Smooth muscle cell (in vitro differentiated cells): ENCODE data around the gene HPSE. TPM values are rescaled to one million over a fixed set of nuclear protein-coding genes. Genes with fewer than 3 reads are reported as not detected.
"Not testable (repeated sequence)": the region's sequence is repeated elsewhere in the genome, so short reads cannot be mapped to it uniquely, and the experiment has no call there.

ENCODE experiments used
- DNase-seq: peaks from one replicate; lab custom pipeline; 2025; ENCODE audit not compliant: unreplicated experiment; lab: John Stamatoyannopoulos, UW
- H2AFZ ChIP-seq: fragments of 200-600 bp; sonication (generic); 2 replicates; pipeline ENCODE4 v1.6.0; 2016; ENCODE audit warnings: antibody characterized with exemption, low read depth, mild to moderate bottlenecking
- H3F3A ChIP-seq: fragments of 200-600 bp; sonication (generic); 2 replicates; pipeline ENCODE4 v1.6.0; 2017; ENCODE audit warnings: antibody characterized with exemption, low read depth
- H3K27ac ChIP-seq: fragments of 200-600 bp; sonication (generic); 2 replicates; pipeline ENCODE4 v1.5.1; 2016; ENCODE audit warnings: low read depth, mild to moderate bottlenecking
- H3K27me3 ChIP-seq: fragments of 200-600 bp; sonication (generic); 2 replicates; pipeline ENCODE4 v1.6.1; 2016; ENCODE audit warnings: low read depth, mild to moderate bottlenecking
- H3K36me3 ChIP-seq: fragments of 200-600 bp; sonication (generic); 2 replicates; pipeline ENCODE4 v1.5.1; 2016; ENCODE audit warnings: low read depth
- H3K4me1 ChIP-seq: fragments of 200-600 bp; sonication (generic); 2 replicates; pipeline ENCODE4 v1.5.1; 2016; ENCODE audit warnings: low read depth
- H3K4me2 ChIP-seq: fragments of 200-600 bp; sonication (generic); 2 replicates; pipeline ENCODE4 v1.6.0; 2016; ENCODE audit warnings: mild to moderate bottlenecking
- H3K4me3 ChIP-seq: fragments of 200-600 bp; sonication (generic); 2 replicates; pipeline ENCODE4 v1.5.1; 2016; ENCODE audit warnings: mild to moderate bottlenecking
- H3K79me2 ChIP-seq: fragments of 200-600 bp; sonication (generic); 2 replicates; pipeline ENCODE4 v1.6.0; 2016; ENCODE audit warnings: low read depth, mild to moderate bottlenecking
- H3K9ac ChIP-seq: fragments of 200-600 bp; sonication (generic); 2 replicates; pipeline ENCODE4 v1.6.0; 2016; ENCODE audit warnings: low read depth
- H3K9me3 ChIP-seq: fragments of 200-600 bp; sonication (generic); replicated peaks from 2 replicates; pipeline ENCODE4 v1.5.1; 2016; ENCODE audit warnings: low read depth
- H4K20me1 ChIP-seq: fragments of 200-600 bp; sonication (generic); 2 replicates; pipeline ENCODE4 v1.6.0; 2016; ENCODE audit warnings: low read depth
- WGBS: methylation state at CpG from one replicate; pipeline ENCODE4 v1.1.7; 2016; ENCODE audit warnings: low lambda C conversion rate; 5-methylcytosine and 5-hydroxymethylcytosine counted together
- polyA plus RNA-seq: library from polyadenylated mRNA; unstranded; fragments of >200 nt; fragmentation: Nextera tagmentation; extraction: Ambion mirVana; gene quantifications from 2 replicates; pipeline ENCODE4 v1.2.1, GENCODE V29; 2016
- total RNA-seq: library from RNA; depleted of rRNA; stranded (reverse); fragments of >200 nt; gene quantifications from 2 replicates; pipeline ENCODE4 v1.2.3, GENCODE V29; 2014
- TF ChIP-seq, protein P1 (sequence below): fragments of 200-600 bp; sonication (generic); IDR thresholded peaks from 2 replicates; pipeline ENCODE4 v1.5.1; 2017; ENCODE audit warnings: borderline replicate concordance, mild to moderate bottlenecking, antibody characterized with exemption; ENCODE audit not compliant: insufficient read depth, poor library complexity, severe bottlenecking

The HPSE gene
- total and polyA plus RNA-seq, 2 experiments from 2014 or later, result 0.50 to 1.3 TPM

DNA sequence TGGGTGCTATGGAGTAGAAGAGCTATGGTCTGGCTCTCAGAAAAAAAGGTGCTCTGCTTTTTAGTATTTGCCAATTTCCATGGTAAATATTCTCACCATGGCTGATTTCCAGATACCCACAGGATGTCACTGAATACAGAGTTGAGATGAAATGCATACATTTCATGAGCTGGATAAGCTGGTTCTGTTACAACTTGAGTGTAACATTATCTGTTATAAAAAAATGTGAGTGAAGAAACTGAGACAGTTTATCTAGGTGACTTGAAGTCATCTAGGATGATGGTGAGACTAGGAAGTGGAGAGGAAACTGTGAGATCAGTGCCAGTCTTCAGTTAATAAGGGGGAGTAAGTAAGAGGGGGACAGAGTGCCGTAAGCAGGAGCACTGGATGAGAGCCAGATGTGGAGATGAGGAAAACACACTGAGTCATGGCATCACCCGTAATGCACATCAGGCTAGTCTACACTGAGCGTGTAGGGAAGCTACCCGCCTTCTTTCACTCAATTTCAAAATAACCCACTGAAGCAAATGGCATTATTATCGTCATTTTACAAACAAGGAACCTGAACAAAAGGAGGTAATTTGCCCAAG is 5.0 kb downstream of the HPSE start:
- H3K9ac ChIP-seq, result no peak overlapping the region
- no peaks in the 10 kb centered on the region for H3K36me3 ChIP-seq
- H3K27ac ChIP-seq, result no peak overlapping the region
- 71% methylated on average over 5 of the region's 5 CpGs for WGBS
- no peak for DNase-seq
- peaks cover 18% of the 10 kb centered on the region for H3K27me3 ChIP-seq
- H3F3A ChIP-seq, result no peaks in the 10 kb centered on the region
- no peaks in the 10 kb centered on the region for H3K79me2 ChIP-seq
- TF ChIP-seq, protein P1, sequence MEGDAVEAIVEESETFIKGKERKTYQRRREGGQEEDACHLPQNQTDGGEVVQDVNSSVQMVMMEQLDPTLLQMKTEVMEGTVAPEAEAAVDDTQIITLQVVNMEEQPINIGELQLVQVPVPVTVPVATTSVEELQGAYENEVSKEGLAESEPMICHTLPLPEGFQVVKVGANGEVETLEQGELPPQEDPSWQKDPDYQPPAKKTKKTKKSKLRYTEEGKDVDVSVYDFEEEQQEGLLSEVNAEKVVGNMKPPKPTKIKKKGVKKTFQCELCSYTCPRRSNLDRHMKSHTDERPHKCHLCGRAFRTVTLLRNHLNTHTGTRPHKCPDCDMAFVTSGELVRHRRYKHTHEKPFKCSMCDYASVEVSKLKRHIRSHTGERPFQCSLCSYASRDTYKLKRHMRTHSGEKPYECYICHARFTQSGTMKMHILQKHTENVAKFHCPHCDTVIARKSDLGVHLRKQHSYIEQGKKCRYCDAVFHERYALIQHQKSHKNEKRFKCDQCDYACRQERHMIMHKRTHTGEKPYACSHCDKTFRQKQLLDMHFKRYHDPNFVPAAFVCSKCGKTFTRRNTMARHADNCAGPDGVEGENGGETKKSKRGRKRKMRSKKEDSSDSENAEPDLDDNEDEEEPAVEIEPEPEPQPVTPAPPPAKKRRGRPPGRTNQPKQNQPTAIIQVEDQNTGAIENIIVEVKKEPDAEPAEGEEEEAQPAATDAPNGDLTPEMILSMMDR, result no peak
- H3K4me2 ChIP-seq, result no peak overlapping the region
- no peaks in the 10 kb centered on the region for H3K4me1 ChIP-seq
- no peaks in the 10 kb centered on the region for H3K9me3 ChIP-seq
- H3K4me3 ChIP-seq, result no peak overlapping the region
- no peaks in the 10 kb centered on the region for H4K20me1 ChIP-seq
- H2AFZ ChIP-seq, result no peak overlapping the region

DNA sequence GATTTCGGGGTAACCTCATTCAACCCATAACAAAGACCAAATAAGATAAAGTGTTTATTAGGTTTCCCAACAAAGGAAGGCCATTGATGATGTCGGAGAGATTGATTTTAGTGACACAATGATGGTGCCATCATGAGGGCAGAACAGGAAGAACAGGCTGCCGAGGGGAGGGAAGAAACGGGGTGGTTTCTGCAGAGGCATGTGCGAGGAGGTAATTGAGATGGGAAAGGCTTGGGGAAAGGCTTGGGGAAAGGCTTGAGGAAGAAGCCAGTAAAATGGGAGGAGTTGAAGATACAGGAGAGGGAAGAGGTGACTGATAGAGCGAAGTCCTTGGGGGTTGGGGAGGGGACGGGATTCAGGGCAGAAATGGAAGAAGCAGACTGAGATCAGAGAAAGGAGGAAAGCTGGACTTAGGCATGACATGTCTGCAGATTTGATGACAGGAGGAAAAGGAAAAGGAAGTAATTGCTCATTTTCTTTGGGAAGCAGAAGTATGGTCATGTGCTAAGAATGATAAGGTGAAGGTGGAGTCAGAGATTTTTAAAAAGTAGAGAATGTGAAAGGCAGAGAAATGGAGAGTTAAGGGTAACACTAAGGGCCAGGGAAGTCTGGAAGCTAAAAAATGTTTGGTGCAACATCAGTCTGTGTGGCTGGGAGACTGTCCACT is 6.0 kb downstream of the HPSE start:
- Histone ChIP-seq H3K27ac (no peak overlapping the region), H3K79me2 (no peaks in the 10 kb centered on the region), H3K36me3 (no peaks in the 10 kb centered on the region), H4K20me1 (no peaks in the 10 kb centered on the region), H3F3A (no peaks in the 10 kb centered on the region), H3K4me2 (no peak overlapping the region), H2AFZ (no peak overlapping the region), H3K9me3 (no peaks in the 10 kb centered on the region), H3K9ac (no peak overlapping the region), H3K4me3 (no peak overlapping the region), H3K27me3 (peaks cover 8% of the 10 kb centered on the region), H3K4me1 (no peaks in the 10 kb centered on the region)
- WGBS, result 52% methylated on average over 7 of the region's 7 CpGs
- TF ChIP-seq, protein P1, result no peak
- DNase-seq, result no peak

DNA sequence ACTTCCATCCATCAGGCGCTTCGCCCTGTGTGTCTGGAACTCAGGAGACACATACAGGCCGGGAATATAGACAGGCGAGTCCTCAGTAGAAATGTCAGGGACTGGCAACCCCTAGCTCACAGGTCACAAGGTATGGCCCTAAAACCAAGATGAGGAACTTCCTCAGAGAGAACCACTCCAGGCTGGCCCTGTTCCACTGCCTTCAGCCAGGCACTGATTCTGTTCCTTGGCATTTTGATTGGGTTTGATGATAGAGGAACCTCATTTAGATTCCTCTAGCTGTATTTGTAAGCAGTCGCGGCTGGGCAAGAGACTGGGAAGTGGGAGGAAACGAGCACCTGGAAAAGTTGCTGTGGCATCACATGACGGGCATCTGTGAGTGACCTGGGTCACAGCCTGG is 8.1 kb downstream of the HPSE start:
- Histone ChIP-seq H2AFZ (no peak overlapping the region), H3K4me3 (no peak overlapping the region), H4K20me1 (no peaks in the 10 kb centered on the region), H3K27ac (no peak overlapping the region), H3K36me3 (no peaks in the 10 kb centered on the region), H3K79me2 (no peaks in the 10 kb centered on the region), H3K4me2 (no peak overlapping the region), H3K4me1 (no peaks in the 10 kb centered on the region), H3K9ac (no peak overlapping the region), H3F3A (no peaks in the 10 kb centered on the region), H3K9me3 (no peaks in the 10 kb centered on the region), H3K27me3 (no peaks in the 10 kb centered on the region)
- DNase-seq, result no peak
- WGBS, result 86% methylated on average over 8 of the region's 8 CpGs
- TF ChIP-seq, protein P1, result no peak

DNA sequence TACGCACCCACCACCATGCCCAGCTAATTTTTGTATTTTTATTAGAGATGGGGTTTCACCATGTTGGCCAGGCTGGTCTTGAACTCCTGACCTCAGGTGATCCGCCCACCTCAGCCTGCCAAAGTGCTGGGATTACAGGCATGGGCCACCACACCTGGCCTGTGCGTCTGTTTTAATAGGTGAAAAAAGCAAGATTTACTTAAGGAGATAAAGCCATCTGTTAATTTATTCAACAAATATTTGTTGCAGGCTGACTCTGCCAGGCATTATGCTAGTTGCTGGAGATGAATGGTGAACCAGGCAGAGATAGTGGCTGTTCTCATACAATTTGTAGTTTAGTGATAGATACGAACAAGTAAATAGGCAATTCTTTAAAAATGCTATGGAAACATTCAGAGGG is 9.3 kb downstream of the HPSE start:
- H3K27ac ChIP-seq, H3K9me3 ChIP-seq, H3K36me3 ChIP-seq, H4K20me1 ChIP-seq, H3K4me2 ChIP-seq, DNase-seq, H3K4me3 ChIP-seq, H3K4me1 ChIP-seq, H3F3A ChIP-seq, H3K79me2 ChIP-seq, H2AFZ ChIP-seq, H3K27me3 ChIP-seq, H3K9ac ChIP-seq: not testable (repeated sequence)
- 94% methylated on average over 4 of the region's 4 CpGs for WGBS
